GM12878 (cell line): ENCODE data around the gene GPR141. TPM values are rescaled to one million over a fixed set of nuclear protein-coding genes. Genes with fewer than 3 reads are reported as not detected.
A peak's percentile ranks its signal among the peaks of the same experiment; 100 is the strongest.

Source experiments
- BCL3 ChIP-seq: IDR thresholded peaks from 2 replicates; pipeline ENCODE4 v1.6.1; 2011; ENCODE audit warnings: borderline replicate concordance, low read depth, mild to moderate bottlenecking, moderate library complexity, low read length; ENCODE audit not compliant: insufficient read depth, poor library complexity, severe bottlenecking
- BCLAF1 ChIP-seq: fragments of 450-650 bp; IDR thresholded peaks from 2 replicates; pipeline ENCODE4 v1.6.1; 2017; ENCODE audit warnings: antibody characterized with exemption, mild to moderate bottlenecking, moderate library complexity
- CHD1 ChIP-seq: IDR thresholded peaks from 2 replicates; pipeline ENCODE4 v1.6.1; 2012; ENCODE audit warnings: low read depth, low read length, improper control_type of control experiment
- CHD2 ChIP-seq: IDR thresholded peaks from 2 replicates; pipeline ENCODE4 v1.6.1; 2011; ENCODE audit warnings: low read depth, low read length, improper control_type of control experiment, borderline replicate concordance
- CHD4 ChIP-seq: fragments of 200-600 bp; sonication (generic); IDR thresholded peaks from 2 replicates; pipeline ENCODE4 v1.6.1; 2016; ENCODE audit warnings: mild to moderate bottlenecking
- GATAD2B ChIP-seq: fragments of 450-650 bp; conservative IDR thresholded peaks from 2 replicates; pipeline ENCODE4 v1.6.1; 2017; ENCODE audit warnings: low read depth, mild to moderate bottlenecking, moderate library complexity
- HDAC6 ChIP-seq: fragments of 200-600 bp; sonication (generic); IDR thresholded peaks from one replicate; pipeline ENCODE4 v1.8.0; 2017; ENCODE audit warnings: antibody characterized with exemption; ENCODE audit not compliant: unreplicated experiment
- IRF5 ChIP-seq: fragments of 450-650 bp; IDR thresholded peaks from 2 replicates; pipeline ENCODE4 v1.6.1; 2017; ENCODE audit warnings: borderline replicate concordance
- NFIC ChIP-seq: IDR thresholded peaks from 2 replicates; pipeline ENCODE4 v1.6.1; 2012; ENCODE audit warnings: low read depth, mild to moderate bottlenecking, inconsistent platforms, low read length, moderate library complexity
- NFYA ChIP-seq: IDR thresholded peaks from 2 replicates; pipeline ENCODE4 v1.6.1; 2011; ENCODE audit warnings: low read depth, mild to moderate bottlenecking, low read length, improper control_type of control experiment, borderline replicate concordance
- NR2C1 ChIP-seq: fragments of 450-650 bp; IDR thresholded peaks from 2 replicates; pipeline ENCODE4 v1.6.1; 2017; ENCODE audit warnings: antibody characterized with exemption, mild to moderate bottlenecking, moderate library complexity
- RAD51 ChIP-seq: fragments of 450-650 bp; IDR thresholded peaks from 2 replicates; pipeline ENCODE4 v1.6.1; 2016; ENCODE audit warnings: moderate library complexity, mild to moderate bottlenecking, inconsistent platforms
- RB1 ChIP-seq: fragments of 450-650 bp; formaldehyde crosslinking; IDR thresholded peaks from 2 replicates; pipeline ENCODE4 v1.6.1; 2017; ENCODE audit warnings: mild to moderate bottlenecking, borderline replicate concordance
- RBBP5 ChIP-seq: fragments of 200-600 bp; sonication (generic); conservative IDR thresholded peaks from 2 replicates; pipeline ENCODE4 v1.6.1; 2016
- SIX5 ChIP-seq: IDR thresholded peaks from 2 replicates; pipeline ENCODE4 v1.6.1; 2011; ENCODE audit warnings: mild to moderate bottlenecking, low read depth, low read length, moderate library complexity; ENCODE audit not compliant: severe bottlenecking
- TAF1 ChIP-seq: IDR thresholded peaks from 2 replicates; pipeline ENCODE4 v1.6.1; 2011; ENCODE audit warnings: mild to moderate bottlenecking, low read depth, low read length, borderline replicate concordance
- TCF12 ChIP-seq: IDR thresholded peaks from 2 replicates; pipeline ENCODE4 v1.6.1; 2011; ENCODE audit warnings: low read depth, mild to moderate bottlenecking, low read length
- TCF7 ChIP-seq: IDR thresholded peaks from 2 replicates; pipeline ENCODE4 v1.6.1; 2014; ENCODE audit warnings: antibody characterized with exemption, borderline replicate concordance
- ZNF687 ChIP-seq: fragments of 450-650 bp; IDR thresholded peaks from 2 replicates; pipeline ENCODE4 v1.6.1; 2017; ENCODE audit warnings: mild to moderate bottlenecking, moderate library complexity
- polyA plus RNA-seq, 11 experiments: library from polyadenylated mRNA; depleted of rRNA in 4 of 11; unstranded in 6 of 11; stranded (reverse) in 5 of 11; fragments of >200 nt; fragmentation: Nextera tagmentation in 4 of 11; fragmentation: Illumina TruSeq in 1 of 11; extraction: Ambion mirVana in 4 of 11; extraction: Trizol in 1 of 11; gene quantifications; 1 replicate in 1 of 11; 2 replicates in 10 of 11; pipeline versions ENCODE4 v1.2.1 to v1.2.3, GENCODE V29; 2011 to 2016; ENCODE audit warnings: inconsistent platforms in 2 of 11, missing spikeins in 2 of 11, low read depth in 1 of 11
- total RNA-seq, 4 experiments: library from RNA; depleted of rRNA in 3 of 4; stranded (reverse); fragments of >200 nt in 3 of 4; fragmentation: Illumina TruSeq in 1 of 4; extraction: Trizol in 1 of 4; gene quantifications; 2 replicates each; pipeline versions ENCODE4 v1.2.1 to v1.2.3, GENCODE V29; 2013 to 2021

The GPR141 gene
- total and polyA plus RNA-seq, 10 of the 15 experiments (the other 5 are each of a cell fraction or from before 2014, with no cell fraction given): 0.56 to 3.9 (median 1.2) TPM

- TF ChIP-seq BCLAF1: no peak
- no peak for TF ChIP-seq CHD4
- TF ChIP-seq TCF7: no peak
- no peak for TF ChIP-seq HDAC6
- no peak for TF ChIP-seq BCL3
- no peak for TF ChIP-seq TAF1
- no peak for TF ChIP-seq NFYA
- TF ChIP-seq RAD51: no peak
- TF ChIP-seq CHD2: peak; percentile 54; the same call in 1 of the 2 replicates
- no peak for TF ChIP-seq IRF5
- TF ChIP-seq ZNF687: no peak
- TF ChIP-seq CHD1: no peak
- TF ChIP-seq GATAD2B: peak; percentile 61
- peak; percentile 92 for TF ChIP-seq NFIC
- TF ChIP-seq SIX5: no peak
- peak; percentile 29; the same call in 1 of the 2 replicates for TF ChIP-seq RB1
- no peak for TF ChIP-seq NR2C1
- peak; percentile 82; the same call in 1 of the 2 replicates for TF ChIP-seq TCF12
- TF ChIP-seq RBBP5: no peak
These were observed at the start of gene GPR141 (continued) for GRCh38 chr7:37683246-37684120.
